Measurements from ENCODE around the gene ADCY7. TPM values are rescaled to one million over a fixed set of nuclear protein-coding genes. Genes with fewer than 3 reads are reported as not detected.

Gene ADCY7
- total RNA-seq, 3 donors from 2014 or later (not counting 1 experiment from before 2014, with no cell fraction given): 479 to 591 (median 512) TPM

DNA sequence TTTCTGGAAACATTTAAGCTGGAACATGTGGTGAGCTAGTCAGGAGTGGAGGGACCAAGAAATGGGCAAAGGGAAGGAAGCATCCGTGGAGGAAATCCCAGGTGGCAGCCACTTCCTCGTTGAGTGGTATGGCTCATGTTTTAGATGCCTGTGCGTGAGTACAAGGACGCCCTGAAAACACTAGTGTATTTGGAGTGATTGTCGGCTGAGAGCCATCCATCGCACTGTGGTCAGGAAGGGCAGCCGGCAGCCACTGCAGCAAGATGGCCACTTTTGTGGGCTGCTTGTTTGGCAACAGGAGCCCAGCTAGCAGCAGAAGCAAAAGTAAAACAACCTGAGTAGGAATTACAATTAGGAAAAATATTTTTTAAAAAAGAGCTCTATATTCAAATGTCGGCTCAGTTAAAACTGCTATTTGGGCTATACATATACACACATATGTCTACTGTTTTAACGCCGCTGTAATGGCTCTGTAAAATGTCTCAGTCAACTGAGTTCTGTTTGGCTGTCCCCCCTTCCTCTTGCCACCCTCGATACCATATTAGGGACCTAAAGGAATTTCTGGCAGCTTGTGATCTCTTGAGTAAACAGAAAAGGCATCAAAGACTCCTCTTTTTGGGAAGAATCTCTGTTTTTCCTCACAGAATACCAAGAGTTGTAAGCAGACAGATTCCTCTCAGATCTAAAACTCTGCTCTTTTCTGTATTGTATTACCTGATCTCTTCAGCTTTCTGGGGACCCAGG, 63.3 kb downstream of the ADCY7 start:
- H3K4me1 Mint-ChIP-seq: peaks cover 52% of the 10 kb centered on the region in 2 donors
- Histone ChIP-seq H3K9me3 (ENCODE audit: control insufficient read depth, insufficient read depth, low read length) (no peaks in the 10 kb centered on the region), H3K36me3 (ENCODE audit: control insufficient read depth, insufficient read depth, low read length) (peaks cover 44% of the 10 kb centered on the region), H3K27ac (ENCODE audit: low read length) (peak overlapping the region; percentile 82), H3K4me1 (ENCODE audit: control insufficient read depth, insufficient read depth, low read length) (peaks cover 28% of the 10 kb centered on the region), H3K4me3 (ENCODE audit: low read length) (no peak overlapping the region), H3K27me3 (ENCODE audit: control insufficient read depth, insufficient read depth, low read length) (no peaks in the 10 kb centered on the region)
- H3K9me3 Mint-ChIP-seq: no peaks in the 10 kb centered on the region
- H3K27me3 Mint-ChIP-seq (ENCODE audit: low read depth in 2 of 2): no peaks in the 10 kb centered on the region
- TF ChIP-seq, protein P1, sequence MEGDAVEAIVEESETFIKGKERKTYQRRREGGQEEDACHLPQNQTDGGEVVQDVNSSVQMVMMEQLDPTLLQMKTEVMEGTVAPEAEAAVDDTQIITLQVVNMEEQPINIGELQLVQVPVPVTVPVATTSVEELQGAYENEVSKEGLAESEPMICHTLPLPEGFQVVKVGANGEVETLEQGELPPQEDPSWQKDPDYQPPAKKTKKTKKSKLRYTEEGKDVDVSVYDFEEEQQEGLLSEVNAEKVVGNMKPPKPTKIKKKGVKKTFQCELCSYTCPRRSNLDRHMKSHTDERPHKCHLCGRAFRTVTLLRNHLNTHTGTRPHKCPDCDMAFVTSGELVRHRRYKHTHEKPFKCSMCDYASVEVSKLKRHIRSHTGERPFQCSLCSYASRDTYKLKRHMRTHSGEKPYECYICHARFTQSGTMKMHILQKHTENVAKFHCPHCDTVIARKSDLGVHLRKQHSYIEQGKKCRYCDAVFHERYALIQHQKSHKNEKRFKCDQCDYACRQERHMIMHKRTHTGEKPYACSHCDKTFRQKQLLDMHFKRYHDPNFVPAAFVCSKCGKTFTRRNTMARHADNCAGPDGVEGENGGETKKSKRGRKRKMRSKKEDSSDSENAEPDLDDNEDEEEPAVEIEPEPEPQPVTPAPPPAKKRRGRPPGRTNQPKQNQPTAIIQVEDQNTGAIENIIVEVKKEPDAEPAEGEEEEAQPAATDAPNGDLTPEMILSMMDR (IDR thresholded peaks at IDR 0.05): no peak
- intact Hi-C loops (cut with micrococcal nuclease): loop anchor here (5.0 to 10.0 kb wide), 3 partner anchors 38 to 175 kb away; partner anchors contain the start of genes ADCY7 and BRD7
- H3K27ac Mint-ChIP-seq: peak overlapping the region; percentile 83 to 88
- WGBS (ENCODE audit: insufficient coverage): 45% methylated on average over 11 of the region's 11 CpGs
- H3K4me3 Mint-ChIP-seq: peak overlapping the region; percentile 55
- ATAC-seq (peak in 2 of 3 donors; percentile 14 to 45), DNase-seq (no peak)
- peaks cover 16% of the 10 kb centered on the region for H3K36me3 Mint-ChIP-seq

DNA sequence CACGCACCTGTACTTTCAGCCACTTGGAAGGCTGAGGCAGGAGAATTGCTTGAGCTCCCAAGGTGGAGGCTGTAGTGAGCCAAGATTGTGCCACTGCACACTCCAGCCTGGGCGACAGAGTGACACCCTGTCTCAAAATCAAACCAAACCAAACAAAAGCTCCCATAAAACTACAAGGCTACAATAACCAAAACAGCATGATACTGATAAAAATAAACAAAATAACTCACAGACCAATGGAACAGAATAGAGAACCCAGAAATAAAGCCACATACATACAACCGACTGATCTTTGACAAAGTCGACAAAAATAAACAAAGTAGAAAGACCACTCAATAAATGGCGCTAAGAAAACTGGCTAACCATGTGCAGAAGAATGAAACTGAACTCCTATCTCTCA, 65.2 kb downstream of the ADCY7 start:
- 90% methylated on average over 5 of the region's 5 CpGs for WGBS (ENCODE audit: insufficient coverage)

DNA sequence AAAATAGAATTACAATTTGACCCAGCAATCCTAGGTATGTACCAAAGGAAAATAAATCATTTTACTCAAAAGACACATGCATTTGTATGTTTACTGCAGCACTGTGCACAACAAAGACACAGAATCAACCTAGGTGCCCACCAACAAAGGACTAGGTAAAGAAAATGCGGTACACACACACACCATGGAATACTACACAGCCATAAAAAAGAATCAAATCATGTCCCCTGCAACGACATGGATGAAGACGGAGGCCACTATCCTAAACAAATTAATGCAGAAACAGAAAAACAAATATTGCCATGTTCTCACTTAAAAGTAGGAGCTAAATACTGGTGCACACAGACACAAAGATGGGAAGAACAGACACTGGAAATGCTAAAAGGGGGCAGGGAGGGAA, 66.2 kb downstream of the ADCY7 start:
- Histone ChIP-seq H3K27ac (ENCODE audit: low read length) (no peak overlapping the region), H3K9me3 (ENCODE audit: control insufficient read depth, insufficient read depth, low read length) (no peaks in the 10 kb centered on the region), H3K36me3 (ENCODE audit: control insufficient read depth, insufficient read depth, low read length) (peaks cover 31% of the 10 kb centered on the region), H3K27me3 (ENCODE audit: control insufficient read depth, insufficient read depth, low read length) (no peaks in the 10 kb centered on the region), H3K4me1 (ENCODE audit: control insufficient read depth, insufficient read depth, low read length) (peaks cover 26% of the 10 kb centered on the region), H3K4me3 (ENCODE audit: low read length) (no peak overlapping the region)
- Mint-ChIP-seq H3K27ac (peak overlapping the region in 1 of 2 donors; percentile 61), H3K36me3 (peaks cover 14% of the 10 kb centered on the region), H3K4me3 (no peak overlapping the region), H3K9me3 (no peaks in the 10 kb centered on the region), H3K4me1 (peaks cover 49 to 50% of the 10 kb centered on the region in 2 donors), H3K27me3 (ENCODE audit: low read depth in 2 of 2) (no peaks in the 10 kb centered on the region)
- WGBS (ENCODE audit: insufficient coverage): 91% methylated on average over 3 of the region's 3 CpGs
- intact Hi-C loops (cut with micrococcal nuclease): no loop called here
- ATAC-seq: no peak
- TF ChIP-seq, protein P1 (IDR thresholded peaks at IDR 0.05): no peak
- DNase-seq: no peak

More for the DNA sequence above, 65.2 kb downstream of the ADCY7 start:
- Histone ChIP-seq H3K4me1 (ENCODE audit: control insufficient read depth, insufficient read depth, low read length) (peaks cover 33% of the 10 kb centered on the region), H3K9me3 (ENCODE audit: control insufficient read depth, insufficient read depth, low read length) (no peaks in the 10 kb centered on the region), H3K27ac (ENCODE audit: low read length) (no peak overlapping the region), H3K27me3 (ENCODE audit: control insufficient read depth, insufficient read depth, low read length) (no peaks in the 10 kb centered on the region), H3K4me3 (ENCODE audit: low read length) (no peak overlapping the region), H3K36me3 (ENCODE audit: control insufficient read depth, insufficient read depth, low read length) (peaks cover 31% of the 10 kb centered on the region)
- no peaks in the 10 kb centered on the region for H3K27me3 Mint-ChIP-seq (ENCODE audit: low read depth in 2 of 2)
- DNase-seq (no peak), ATAC-seq (no peak)
- no peaks in the 10 kb centered on the region for H3K9me3 Mint-ChIP-seq
- peak overlapping the region; percentile 44 to 61 for H3K27ac Mint-ChIP-seq
- peaks cover 56% of the 10 kb centered on the region in 2 donors for H3K4me1 Mint-ChIP-seq
- no peak overlapping the region for H3K4me3 Mint-ChIP-seq
- peaks cover 14% of the 10 kb centered on the region for H3K36me3 Mint-ChIP-seq
- TF ChIP-seq, protein P1 (IDR thresholded peaks at IDR 0.05): no peak
- intact Hi-C loops (cut with micrococcal nuclease): no loop called here

Data from natural killer cell (primary cell).